Right lobe of liver (tissue), 6 donors: ENCODE results near the gene AMOTL2. TPM values are rescaled to one million over a fixed set of nuclear protein-coding genes. Genes with fewer than 3 reads are reported as not detected.
A peak's percentile ranks its signal among the peaks of the same experiment; 100 is the strongest.

ENCODE experiments used
- ATAC-seq, 4 donors: fragments of 200-7000 bp; cut with Tn5 transposase; one replicate each; pipeline ENCODE4 v1.9.1; 2020; ENCODE audit warnings: mild to moderate bottlenecking in 4 of 4, moderate library complexity in 4 of 4
- DNase-seq, 3 donors: peaks; one replicate each; pipeline ENCODE4 v3.0.0-alpha.2; 2020
- H3K27ac ChIP-seq, 3 donors: fragments of 200-600 bp; one replicate each; pipeline ENCODE4 v1.8.0; 2022
- H3K27me3 ChIP-seq, 2 donors: fragments of 200-600 bp; one replicate each; pipeline ENCODE4 v1.8.0; 2022
- H3K36me3 ChIP-seq, 4 donors: fragments of 200-600 bp; sonication (generic) in 1 of 4; one replicate each; pipeline versions ENCODE4 v1.5.1 to v1.8.0; 2017 to 2022; ENCODE audit warnings: control low read depth in 1 of 4
- H3K4me1 ChIP-seq, 4 donors: fragments of 200-600 bp; sonication (generic) in 1 of 4; one replicate each; pipeline versions ENCODE4 v1.5.1 to v1.8.0; 2017 to 2022; ENCODE audit warnings: control low read depth in 1 of 4
- H3K4me3 ChIP-seq, 3 donors: fragments of 200-600 bp; one replicate each; pipeline ENCODE4 v1.8.0; 2022
- H3K9me3 ChIP-seq, 4 donors: fragments of 200-600 bp; sonication (generic) in 1 of 4; one replicate each; pipeline versions ENCODE4 v1.5.1 to v1.8.0; 2017 to 2022; ENCODE audit warnings: control low read depth in 1 of 4
- CTCF ChIP-seq, 4 donors: fragments of 200-600 bp in 3 of 4; fragments of 450-650 bp in 1 of 4; IDR thresholded peaks; one replicate each; pipeline versions ENCODE4 v1.5.1 to v1.8.0; 2016 to 2022; ENCODE audit warnings: antibody characterized with exemption in 4 of 4, mild to moderate bottlenecking in 2 of 4
- POLR2A ChIP-seq: fragments of 450-650 bp; IDR thresholded peaks from one replicate; pipeline ENCODE4 v1.6.1; 2017; ENCODE audit warnings: antibody characterized with exemption, mild to moderate bottlenecking
- WGBS: methylation state at CpG from one replicate; pipeline ENCODE4 v1.1.6; 2018; ENCODE audit warnings: low coverage, low lambda C conversion rate; ENCODE audit not compliant: insufficient coverage; ENCODE audit errors: missing lambda C conversion rate; 5-methylcytosine and 5-hydroxymethylcytosine counted together
- intact Hi-C, 2 donors: fragments of 100-400 bp; cut with DNase I; formaldehyde crosslinking; loops; one replicate each; pipeline versions ENCODE4 v1.11.2 to v1.14.1; 2022
- total RNA-seq, 6 experiments: library from RNA; depleted of rRNA in 2 of 6; stranded (reverse); fragments of >200 nt in 2 of 6; fragmentation: NEBNext Ultra II Directional in 3 of 6; extraction: Animal tissue kit (Norgen Biotek cat#: 25700) in 3 of 6; gene quantifications; one replicate each; pipeline versions ENCODE4 v1.1.0 to v1.2.4, GENCODE V29; 2016 to 2023
- donor health status: DM: no; HTN: yes; CAD: no.
- donor health status: DM: no; HTN: no; CAD: no.
- donor health status: DM: no; HTN: no; CAD: no.
- donor health status: DM: no; HTN: yes; CAD: no.
- donor health status: DM: no; HTN: yes; CAD: no.

Gene AMOTL2
- total RNA-seq, 6 experiments from 2014 or later: 18.0 to 33.3 (median 21.8) TPM

GRCh38 chr3:134325706-134326105 lies 48.5 kb downstream of the AMOTL2 start:
- Histone ChIP-seq H3K36me3 (no peaks in the 10 kb centered on the region), H3K27ac (peak overlapping the region in 1 of 3 donors; percentile 29), H3K4me1 (peaks cover 0 to 12% (median 0%) of the 10 kb centered on the region in 4 donors), H3K27me3 (no peaks in the 10 kb centered on the region), H3K9me3 (no peaks in the 10 kb centered on the region), H3K4me3 (no peak overlapping the region)
- intact Hi-C loops: no loop called here
- peak; percentile 36 to 74 (median 52) for ATAC-seq
- no peak for TF ChIP-seq POLR2A
- TF ChIP-seq CTCF (IDR thresholded peaks at IDR 0.05): no peak
- WGBS: 29% methylated on average over 1 of the region's 5 CpGs
- no peak for DNase-seq

- TF ChIP-seq CTCF (IDR thresholded peaks at IDR 0.05): no peak
- Histone ChIP-seq H3K4me1 (peaks cover 0 to 12% (median 0%) of the 10 kb centered on the region in 4 donors), H3K9me3 (no peaks in the 10 kb centered on the region), H3K27ac (no peak overlapping the region), H3K36me3 (no peaks in the 10 kb centered on the region), H3K27me3 (no peaks in the 10 kb centered on the region), H3K4me3 (no peak overlapping the region)
- DNase-seq: no peak
- no peak for ATAC-seq
- WGBS: 83% methylated on average over 1 of the region's 1 CpG
- intact Hi-C loops: no loop called here
Observed at GRCh38 chr3:134325061-134325705, 49.1 kb downstream of the AMOTL2 start.

GRCh38 chr3:134323966-134324962 lies 50.0 kb downstream of the AMOTL2 start:
- Histone ChIP-seq H3K9me3 (no peaks in the 10 kb centered on the region), H3K27ac (no peak overlapping the region)

GRCh38 chr3:134322286-134322685 lies 52.0 kb downstream of the AMOTL2 start:
- ATAC-seq: no peak
- no peaks in the 10 kb centered on the region for H3K36me3 ChIP-seq
- peaks cover 0 to 11% (median 0%) of the 10 kb centered on the region in 4 donors for H3K4me1 ChIP-seq
- no peak overlapping the region for H3K27ac ChIP-seq
- H3K4me3 ChIP-seq: no peak overlapping the region
- H3K9me3 ChIP-seq: no peaks in the 10 kb centered on the region
- no peak for TF ChIP-seq POLR2A
- no peak for TF ChIP-seq CTCF (IDR thresholded peaks at IDR 0.05)
- 93% methylated on average over 1 of the region's 1 CpG for WGBS
- no peak for DNase-seq
- intact Hi-C loops: loop anchor here in 1 of 2 donors (5.0 kb wide), 1 partner anchor 40 kb away; no protein-coding TSS in a partner anchor
- H3K27me3 ChIP-seq: no peaks in the 10 kb centered on the region

More at GRCh38 chr3:134323966-134324962, 50.0 kb downstream of the AMOTL2 start:
- no peak for TF ChIP-seq CTCF (IDR thresholded peaks at IDR 0.05)
- no peak for TF ChIP-seq POLR2A
- peaks cover 0 to 12% (median 0%) of the 10 kb centered on the region in 4 donors for H3K4me1 ChIP-seq
- no peaks in the 10 kb centered on the region for H3K36me3 ChIP-seq
- H3K27me3 ChIP-seq: no peaks in the 10 kb centered on the region
- no peak overlapping the region for H3K4me3 ChIP-seq
- DNase-seq: peak in 1 of 3 donors; percentile 32
- ATAC-seq: no peak
- WGBS: 96% methylated on average over 9 of the region's 10 CpGs
- intact Hi-C loops: loop anchor here in 1 of 2 donors (5.0 kb wide), 1 partner anchor 38 kb away; no protein-coding TSS in a partner anchor
